GM12891 (cell line): ENCODE results near the gene SOCS1.

Source experiments
- DNase-seq: peaks from one replicate; pipeline ENCODE4 v3.0.0; 2011; ENCODE audit warnings: low spot score; ENCODE audit not compliant: insufficient read length
- FAIRE-seq: peaks from 2 replicates; lab custom pipeline; 2011; peaks lifted over from hg19 to GRCh38; lab: Jason Lieb, UNC
- PAX5 ChIP-seq: IDR thresholded peaks from 2 replicates; pipeline ENCODE4 v1.6.1; 2011; ENCODE audit warnings: low read length, moderate library complexity, mild to moderate bottlenecking; ENCODE audit not compliant: insufficient read depth, severe bottlenecking
- POLR2A ChIP-seq: IDR thresholded peaks from 2 replicates; pipeline ENCODE4 v1.6.1; 2011; ENCODE audit warnings: low read depth, low read length, control low read depth
- POLR2AphosphoS5 ChIP-seq: IDR thresholded peaks from 2 replicates; pipeline ENCODE4 v1.6.1; 2011; ENCODE audit warnings: low read depth, low read length, control low read depth
- POU2F2 ChIP-seq: IDR thresholded peaks from 2 replicates; pipeline ENCODE4 v1.6.1; 2011; ENCODE audit warnings: low read depth, mild to moderate bottlenecking, control low read depth, low read length, moderate library complexity
- SPI1 ChIP-seq: IDR thresholded peaks from 2 replicates; pipeline ENCODE4 v1.6.1; 2011; ENCODE audit warnings: low read depth, low read length, control low read depth
- TAF1 ChIP-seq: IDR thresholded peaks from 2 replicates; pipeline ENCODE4 v1.6.1; 2011; ENCODE audit warnings: low read depth, low read length, control low read depth

SOCS1 gene

DNA sequence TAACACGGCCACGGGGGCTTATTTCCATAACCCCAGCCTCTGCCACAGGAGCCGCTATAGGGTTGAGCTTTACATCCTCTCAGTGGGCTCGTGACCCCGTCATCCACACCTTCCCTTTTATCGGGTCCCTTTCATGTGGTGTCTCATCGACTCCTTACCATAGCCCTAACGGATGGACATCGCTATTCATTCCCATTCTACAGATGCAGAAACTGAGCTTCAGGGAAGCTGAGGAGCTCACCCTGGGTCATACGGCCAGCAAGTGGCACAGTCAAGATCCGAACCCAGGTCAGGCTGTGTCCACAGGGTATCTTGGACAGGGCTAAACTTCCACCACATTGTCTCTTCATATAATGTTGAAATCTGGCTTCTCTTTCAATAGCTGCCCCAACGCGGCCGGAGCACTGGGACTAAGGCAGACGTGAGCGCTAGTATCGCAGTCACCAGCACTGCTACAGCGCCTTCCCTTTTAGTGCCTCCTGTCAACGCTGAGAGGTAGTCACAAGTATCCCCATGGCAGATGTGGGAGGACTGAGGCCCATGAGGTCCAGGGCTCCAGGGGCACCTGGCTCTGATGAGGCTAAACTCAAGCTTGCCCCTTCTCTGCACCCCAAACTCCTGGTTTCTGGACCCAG is 50.8 kb downstream of the SOCS1 start:
- DNase-seq (no peak), FAIRE-seq (no peak)
- TF ChIP-seq TAF1 (no peak), POLR2AphosphoS5 (no peak), POLR2A (no peak), SPI1 (no peak), PAX5 (no peak), POU2F2 (no peak)

DNA sequence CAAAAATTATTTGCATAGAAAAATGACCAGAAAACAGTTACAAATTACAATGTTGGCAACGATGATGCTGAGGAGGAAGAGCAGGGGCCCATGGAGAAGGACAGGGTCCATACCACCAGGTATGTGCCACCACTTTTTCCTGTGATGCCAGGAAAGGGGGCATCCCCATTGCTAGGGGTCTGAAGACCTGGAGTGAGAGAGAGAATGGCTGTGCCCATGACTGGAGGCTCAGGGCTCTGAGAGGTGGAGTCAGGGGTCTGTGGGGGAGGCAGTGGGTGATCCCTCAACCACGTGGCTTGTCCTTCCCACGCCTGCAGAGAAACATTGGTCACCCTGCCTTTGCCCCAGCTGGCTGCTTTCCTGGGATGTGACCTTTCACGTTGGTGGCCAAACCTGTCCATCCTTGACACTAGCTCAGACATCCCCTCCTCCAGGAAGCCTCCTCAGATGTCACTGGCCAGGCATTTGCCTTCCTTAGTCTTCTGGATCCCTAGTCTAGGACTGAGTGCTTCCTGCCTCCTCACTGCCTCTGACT is 51.4 kb downstream of the SOCS1 start:
- no peak for DNase-seq
- no peak for FAIRE-seq
- TF ChIP-seq PAX5 = no peak
